ENCODE results near the gene DECR2.
"Not testable (repeated sequence)": the region's sequence is repeated elsewhere in the genome, so short reads cannot be mapped to it uniquely, and the experiment has no call there.

The DECR2 gene

DNA sequence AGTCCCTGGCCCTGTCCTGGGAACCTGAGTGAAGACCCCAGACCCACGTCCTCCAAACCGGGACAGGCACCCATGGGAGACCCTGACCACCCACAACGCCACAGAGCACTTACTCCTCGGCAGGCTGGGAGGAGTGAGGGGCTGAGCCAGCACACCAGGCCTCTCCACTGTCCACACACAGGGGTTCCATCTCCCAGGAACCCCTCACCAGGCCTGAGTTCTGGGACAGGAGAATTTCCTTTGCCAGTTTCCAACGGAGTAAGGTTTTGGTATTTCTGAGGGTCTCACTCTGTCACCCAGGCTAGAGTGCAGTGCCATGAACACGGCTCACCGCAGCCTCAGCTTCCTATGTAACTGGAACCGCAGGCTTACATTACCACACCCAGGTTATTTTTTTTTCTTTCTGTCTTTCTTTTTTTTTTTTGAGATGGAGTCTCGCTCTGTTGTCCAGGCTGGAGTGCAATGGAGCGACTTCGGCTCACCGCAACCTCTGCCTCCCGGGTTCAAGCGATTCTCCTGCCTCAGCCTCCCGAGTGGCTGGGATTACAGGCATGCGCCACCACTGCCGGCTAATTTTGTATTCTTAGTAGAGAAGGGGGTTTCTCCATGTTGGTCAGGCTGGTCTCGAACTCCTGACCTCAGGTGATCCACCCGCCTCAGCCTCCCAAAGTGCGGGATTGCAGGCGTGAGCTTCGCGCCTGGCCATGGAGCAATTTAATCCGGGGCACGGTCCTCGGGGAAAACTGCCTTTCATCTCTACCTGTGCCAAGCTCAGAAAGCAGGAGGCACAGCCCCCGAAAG lies 21.5 kb upstream of the DECR2 start:
- no peak for DNase-seq

GRCh38 chr16:380762-381011 lies 21.0 kb upstream of the DECR2 start:
- DNase-seq = no peak

GRCh38 chr16:381012-381788 lies 20.5 kb upstream of the DECR2 start:
- DNase-seq = no peak

DNA sequence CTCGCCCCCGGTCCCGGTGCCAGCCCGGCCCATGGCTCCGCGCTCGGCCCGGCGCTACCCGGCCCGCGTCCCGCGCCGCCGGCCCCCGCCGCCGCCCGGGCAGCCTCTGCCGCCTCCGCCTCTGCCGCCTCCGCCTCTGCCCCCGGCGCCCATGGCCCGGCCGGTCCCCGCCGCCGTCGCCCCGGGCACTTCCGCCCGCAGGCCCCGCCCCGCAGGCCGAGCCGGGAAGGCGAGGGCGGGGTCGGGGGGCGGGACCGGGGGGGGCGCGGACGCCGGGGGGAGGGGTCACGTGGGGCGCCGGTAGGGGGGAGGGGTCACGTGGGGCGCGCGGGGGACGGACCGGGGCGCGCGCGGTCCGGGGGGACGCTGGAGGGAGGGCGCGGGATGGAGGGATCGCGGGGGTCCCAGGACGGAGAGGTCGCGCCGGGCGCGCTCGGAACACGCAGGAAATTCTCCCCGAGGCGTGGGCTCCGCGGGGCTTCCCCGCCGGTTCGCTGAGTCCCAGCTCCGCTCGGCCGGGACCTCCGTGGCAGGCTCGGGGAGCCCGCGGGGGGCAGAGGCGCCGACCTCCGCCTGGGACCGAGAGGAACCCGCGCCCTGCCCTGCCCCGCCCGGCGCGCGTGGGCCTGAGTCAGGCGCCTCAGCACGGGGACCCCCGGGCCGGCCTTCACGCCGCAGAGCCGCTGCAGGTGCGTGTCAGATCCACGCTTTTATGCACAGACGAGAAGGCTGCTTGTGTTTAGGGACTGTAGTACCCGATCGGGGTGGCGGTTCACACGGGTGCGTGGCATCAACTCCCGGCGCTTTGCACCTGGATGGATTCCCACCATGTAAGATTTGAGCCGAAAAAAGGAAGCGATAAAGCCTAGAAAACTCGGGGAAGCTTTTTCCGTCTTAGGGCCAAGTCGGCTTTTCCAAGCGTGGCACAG lies 19.6 kb upstream of the DECR2 start, which contains the start of gene PGAP6:
PGAP6 (minus strand) TSS at position 190 of the 929 bp plus-strand sequence; CDS start at position 33, 157 bp downstream.
- DNase-seq = peak; percentile 71

DNA sequence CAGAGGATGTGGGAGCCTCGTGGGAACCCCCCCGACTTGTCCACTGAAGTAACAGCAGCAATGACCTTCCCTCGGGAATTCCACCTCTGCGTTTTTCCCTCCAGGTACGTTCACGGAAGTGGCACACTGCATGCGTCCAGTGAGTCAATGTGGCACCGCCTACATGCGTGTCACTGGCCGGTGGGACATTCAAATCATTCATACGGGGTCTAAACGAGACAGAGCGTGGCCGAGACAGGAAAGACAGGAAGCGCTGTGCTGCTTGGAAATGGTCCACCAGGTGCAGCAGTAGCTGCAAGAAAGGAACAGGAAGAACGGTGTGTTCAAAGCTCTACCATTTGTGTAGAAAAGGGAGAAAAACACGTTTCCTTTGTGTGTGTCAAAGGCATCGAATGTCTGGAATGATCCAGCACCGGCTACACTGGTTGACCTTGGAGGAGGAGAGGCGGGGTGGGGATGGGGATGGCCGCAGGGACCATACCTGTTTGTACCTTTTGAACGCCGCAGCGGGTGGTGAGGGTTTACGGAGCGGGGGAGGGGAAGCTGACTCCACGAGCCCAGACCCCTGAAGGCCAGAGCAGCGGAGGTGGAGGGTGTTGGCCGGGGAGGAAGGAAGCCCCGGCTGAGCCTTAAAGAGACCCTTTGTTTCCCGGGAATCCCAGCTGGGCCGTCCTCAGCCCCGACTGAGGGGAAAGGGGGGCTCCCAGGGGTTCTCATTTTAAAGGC lies 18.2 kb upstream of the DECR2 start:
- no peak for DNase-seq

GRCh38 chr16:386641-387156 lies 15.0 kb upstream of the DECR2 start:
- DNase-seq = no peak

DNA sequence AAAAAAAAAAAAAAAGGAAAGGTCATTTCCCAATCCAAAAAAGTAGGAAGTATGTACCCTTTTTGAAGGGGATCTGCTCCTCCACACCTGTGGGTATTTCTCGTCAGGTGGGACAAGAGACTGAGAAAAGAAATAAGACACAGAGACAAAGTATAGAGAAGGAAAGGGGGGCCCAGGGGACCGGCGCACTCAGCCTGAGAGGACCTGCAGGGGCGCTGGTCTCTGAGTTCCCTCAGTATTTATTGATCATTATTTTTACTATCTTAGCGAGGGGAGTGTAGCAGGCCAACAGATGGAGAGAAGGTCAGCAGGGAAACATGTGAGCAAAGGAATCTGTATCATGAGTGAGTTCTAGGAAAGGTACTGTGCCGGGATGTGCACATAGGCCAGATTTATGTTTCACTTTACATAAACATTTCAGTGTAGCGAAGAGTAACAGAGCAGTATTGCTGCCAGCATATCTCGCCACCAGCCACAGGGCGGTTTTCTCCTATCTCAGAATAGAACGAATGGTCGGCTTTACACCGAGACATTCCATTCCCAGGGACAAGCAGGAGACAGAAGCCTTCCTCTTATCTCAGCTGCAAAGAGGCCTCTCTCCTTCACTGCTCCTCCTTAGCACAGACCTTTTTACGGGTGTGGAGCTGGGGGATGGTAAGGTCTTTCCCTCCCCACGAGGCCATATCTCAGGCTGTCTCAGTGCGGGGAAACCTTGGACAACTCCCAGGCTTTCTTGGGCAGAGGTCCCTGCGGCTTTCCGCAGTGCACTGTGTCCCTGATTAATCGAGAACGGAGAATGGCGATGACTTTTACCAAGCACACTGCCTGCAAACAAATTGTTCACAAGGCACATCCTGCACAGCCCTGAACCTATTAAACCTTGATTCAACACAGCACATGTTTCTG lies 13.7 kb upstream of the DECR2 start:
- not testable (repeated sequence) for DNase-seq

GRCh38 chr16:389352-389751 lies 12.3 kb upstream of the DECR2 start:
- DNase-seq = no peak

GRCh38 chr16:391885-392335 lies 9.8 kb upstream of the DECR2 start:
- DNase-seq = no peak

DNA sequence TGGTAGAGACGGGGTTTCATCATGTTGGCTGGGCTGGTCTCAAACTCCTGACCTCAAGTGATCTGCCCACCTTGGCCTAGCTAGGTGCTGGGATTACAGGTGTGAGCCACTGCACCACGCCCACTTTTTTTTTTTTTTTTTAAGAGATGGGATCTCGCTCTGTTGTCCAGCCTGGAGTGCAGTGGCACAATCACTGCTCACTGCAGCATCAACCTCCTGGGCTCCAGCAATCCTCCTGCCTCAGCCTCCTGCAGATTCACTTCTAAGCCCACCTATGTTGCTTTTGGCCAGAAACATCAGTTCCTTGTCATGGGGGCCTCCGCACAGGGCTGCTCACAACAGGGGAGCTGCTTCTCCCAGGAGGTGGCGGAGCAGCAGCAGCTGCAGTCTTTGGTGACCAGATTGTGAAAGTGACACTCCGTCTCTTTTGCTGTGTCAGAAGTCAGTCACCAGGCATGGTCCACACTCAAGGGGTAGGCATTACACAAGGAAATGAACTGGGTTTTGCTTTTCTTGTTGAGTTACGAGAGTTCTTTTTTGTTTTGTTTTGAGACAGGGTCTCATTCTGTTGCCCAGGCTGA lies 9.1 kb upstream of the DECR2 start:
- DNase-seq = no peak

GRCh38 chr16:396199-396598 lies 5.5 kb upstream of the DECR2 start:
- no peak for DNase-seq

- peak; percentile 44 for DNase-seq
Observed at GRCh38 chr16:396605-397004, 5.1 kb upstream of the DECR2 start.

GRCh38 chr16:397135-397661 lies 4.5 kb upstream of the DECR2 start, which contains the start of gene NME4:
Gene NME4, plus strand, starts transcription at chr16:397199. Its CDS starts 24 bp downstream, at chr16:397223.
- no peak for DNase-seq

DNA sequence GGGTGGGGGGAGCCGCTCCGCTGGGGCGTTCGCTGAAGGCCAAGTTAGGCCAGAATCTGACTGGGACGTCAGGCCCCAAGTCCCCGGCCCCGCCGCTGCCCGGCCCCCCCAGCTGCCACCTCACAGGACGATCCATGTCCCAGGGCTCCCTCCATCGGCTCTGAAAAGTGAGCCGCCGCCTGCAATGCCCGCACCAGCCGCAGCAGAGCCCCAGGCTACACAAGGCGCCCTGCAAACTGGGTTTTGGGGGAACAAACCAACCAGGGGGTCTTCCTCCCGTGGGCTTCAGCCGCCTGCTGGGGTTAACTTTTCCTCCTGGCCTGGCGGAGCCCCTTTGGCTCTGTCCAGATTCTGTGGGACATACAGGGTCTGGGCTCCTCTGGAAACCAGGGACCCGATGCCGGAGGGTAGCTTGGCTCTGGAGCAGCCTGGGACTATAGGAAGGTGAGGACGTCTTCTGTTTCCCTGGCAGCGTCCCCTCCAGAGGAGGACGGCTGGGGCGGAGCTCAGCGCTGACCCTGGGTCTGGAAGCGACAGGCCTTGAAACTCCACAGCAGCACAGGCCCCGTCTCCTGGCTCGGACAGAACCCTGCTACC lies 3.9 kb upstream of the DECR2 start:
- DNase-seq = peak; percentile 72

- no peak for DNase-seq
Observed at GRCh38 chr16:398561-399339, 2.9 kb upstream of the DECR2 start.

- no peak for DNase-seq
Observed at GRCh38 chr16:399340-400019, 2.2 kb upstream of the DECR2 start.

- no peak for DNase-seq
Observed at GRCh38 chr16:400061-400591, 1.6 kb upstream of the DECR2 start.

- no peak for DNase-seq
Observed at GRCh38 chr16:404971-405486, 3.3 kb downstream of the DECR2 start.
